CD4-positive, alpha-beta T cell treated with Interferon alpha-2 for 1 hour (primary cell): ENCODE data around the gene DYNLT4.
"Not testable (repeated sequence)": the region's sequence is repeated elsewhere in the genome, so short reads cannot be mapped to it uniquely, and the experiment has no call there.

ENCODE experiments used
- DNase-seq, 2 donors: peaks; one replicate each; pipeline ENCODE4 v3.0.0-alpha.2; 2020 to 2022

The DYNLT4 gene

DNA sequence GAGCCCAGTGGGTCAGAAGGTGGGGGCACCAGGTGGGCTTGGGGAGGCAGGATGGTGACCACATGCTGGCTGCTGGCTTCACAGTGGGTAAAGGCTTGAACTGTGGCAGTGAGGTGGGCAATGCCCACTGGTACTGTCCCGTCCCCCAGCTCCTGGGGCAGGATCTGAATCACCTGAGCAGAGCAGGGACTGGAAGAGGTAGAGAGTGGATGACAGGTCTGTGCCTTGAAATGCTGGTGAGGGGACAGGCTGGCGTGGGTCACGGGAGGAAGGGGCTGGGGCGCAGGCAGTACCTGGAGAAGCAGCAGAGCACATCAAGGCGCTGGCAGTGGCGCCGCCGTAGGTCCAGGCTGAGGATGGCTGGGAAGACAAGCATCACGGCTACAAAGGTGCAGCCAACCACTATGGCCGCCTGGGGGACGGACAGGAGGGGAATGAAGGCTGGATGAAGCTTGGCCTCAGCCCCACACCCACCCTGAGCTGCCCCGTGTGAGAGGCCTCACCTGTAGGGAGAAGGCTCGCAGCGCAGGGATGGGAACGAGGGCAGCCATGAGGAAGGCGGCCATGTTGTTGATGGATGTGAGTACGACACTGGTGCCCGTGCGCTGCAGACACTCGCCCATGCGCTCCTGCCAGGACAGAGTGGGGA, 21.0 kb upstream of the DYNLT4 start:
- DNase-seq: no peak

DNA sequence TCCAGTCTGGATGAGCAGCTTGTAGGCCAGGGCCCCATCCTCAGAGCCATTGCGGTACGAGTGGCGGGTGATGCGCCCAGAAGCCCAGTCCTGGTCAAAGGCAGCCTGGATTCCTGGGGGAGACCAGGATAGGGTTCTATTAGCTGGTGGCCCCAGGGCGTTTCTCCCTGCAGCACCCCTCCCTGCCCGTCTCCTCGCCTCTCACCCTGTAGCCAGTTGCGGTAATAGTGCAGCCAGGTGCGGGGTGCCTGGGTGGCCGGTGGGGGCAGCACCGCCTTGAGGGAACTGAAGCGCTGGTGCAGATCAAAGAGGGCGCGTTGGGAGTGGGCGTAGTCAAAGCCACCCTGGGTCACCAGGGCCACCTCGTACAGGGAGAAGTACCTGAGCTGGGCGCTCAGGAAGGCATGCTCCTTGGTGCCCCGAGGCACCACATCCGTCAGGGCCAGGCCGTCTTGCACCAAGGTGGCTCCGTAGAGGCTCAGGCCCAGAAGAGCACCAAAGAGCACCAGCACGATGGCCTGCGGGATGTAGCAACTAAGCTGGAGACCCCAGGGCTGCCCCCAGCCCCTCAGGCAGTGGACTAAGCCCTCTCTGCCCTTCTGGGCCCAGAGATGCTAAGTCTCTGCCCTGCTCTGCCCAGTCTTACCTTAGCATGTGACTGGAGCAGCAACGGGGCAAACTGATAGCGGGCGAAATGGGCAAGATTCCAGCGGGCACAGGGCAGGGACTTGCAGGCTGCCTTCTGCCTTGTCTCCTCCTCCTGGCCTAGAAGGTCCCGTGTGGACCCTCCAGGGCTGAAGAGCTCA, 20.2 kb upstream of the DYNLT4 start:
- no peak for DNase-seq

DNA sequence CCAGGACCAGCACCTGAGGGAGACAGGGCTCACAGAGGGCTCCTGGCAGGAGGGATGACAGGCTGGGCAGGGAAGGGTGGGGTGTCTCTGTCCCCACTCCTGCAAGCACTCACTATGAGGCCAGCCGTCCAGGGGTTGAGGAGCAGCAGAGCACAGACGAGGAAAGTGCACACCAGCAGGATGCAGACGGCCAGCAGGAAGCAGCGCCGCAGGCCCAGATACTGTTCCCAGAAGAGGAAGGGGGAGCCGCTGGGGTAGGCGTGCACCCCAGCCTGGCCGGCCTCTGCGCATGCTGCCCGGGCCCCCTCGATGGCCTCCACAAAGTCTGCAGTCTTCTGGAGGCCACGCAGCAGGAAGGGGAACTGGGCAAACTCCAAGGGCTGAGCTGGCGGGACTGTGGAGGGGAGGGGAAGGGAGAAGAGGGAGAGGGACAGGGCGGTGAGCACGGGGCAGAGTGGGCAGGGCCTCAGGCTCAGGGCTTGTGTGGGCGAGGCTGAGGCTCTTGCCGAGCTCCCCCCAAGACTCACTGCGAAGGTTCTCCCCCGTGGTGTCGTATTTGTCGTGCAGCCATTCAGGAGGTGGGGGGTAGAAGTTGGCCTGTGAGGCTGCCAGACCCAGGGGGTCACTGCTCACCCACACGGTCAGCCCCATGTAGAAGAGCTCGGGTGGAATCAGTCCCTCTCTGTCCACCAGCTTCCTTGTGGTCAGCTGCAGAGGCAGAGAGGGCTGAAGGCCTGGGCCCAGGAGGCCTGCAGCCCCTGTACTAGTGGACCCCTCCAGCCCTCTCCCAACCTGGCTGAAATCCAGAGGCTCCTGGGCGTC, 19.4 kb upstream of the DYNLT4 start:
- peak in 1 of 2 donors; percentile 52 for DNase-seq

DNA sequence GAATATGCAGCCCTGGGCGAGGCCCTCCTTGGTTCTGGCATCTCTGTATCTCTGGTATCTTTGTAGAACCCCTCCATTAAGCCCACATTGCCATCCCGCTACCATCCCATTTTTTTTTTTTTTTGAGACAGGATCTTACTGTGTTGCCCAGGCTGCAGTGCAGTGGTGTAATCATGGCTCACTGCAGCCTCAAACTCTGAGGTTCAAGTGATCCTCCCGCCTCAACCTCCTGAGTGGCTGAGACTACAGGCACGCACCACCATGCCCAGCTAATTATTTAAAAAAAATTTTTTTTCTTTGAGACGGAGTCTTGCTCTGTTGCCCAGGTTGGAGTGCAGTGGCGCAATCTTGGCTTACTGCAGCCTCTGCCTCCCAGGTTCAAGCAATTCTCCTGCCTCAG, 17.2 kb upstream of the DYNLT4 start:
- DNase-seq: not testable (repeated sequence)

DNA sequence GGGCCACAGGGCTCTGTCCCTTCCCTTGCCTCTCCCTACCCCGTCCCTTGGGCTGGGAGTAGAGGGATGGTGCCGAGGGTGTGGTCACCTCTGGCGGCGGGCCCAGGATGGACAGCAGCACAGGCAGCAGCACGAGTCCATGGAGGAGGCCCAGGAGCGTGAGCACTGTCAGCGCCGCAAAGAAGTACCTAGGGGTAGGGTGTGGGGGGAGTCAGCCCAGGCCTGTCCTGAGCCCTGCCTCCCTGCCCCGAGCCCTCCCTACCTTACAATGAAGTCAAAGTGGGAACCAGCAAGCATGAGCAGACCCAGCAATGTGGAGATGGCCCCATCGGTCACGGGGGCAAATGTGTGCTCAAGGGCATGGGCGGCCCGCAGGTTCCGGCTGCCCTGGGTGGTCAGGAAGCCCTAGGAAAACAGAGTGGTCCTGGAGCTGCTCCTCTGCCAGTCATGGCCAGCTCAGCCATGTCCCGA, 15.9 kb upstream of the DYNLT4 start:
- no peak for DNase-seq

DNA sequence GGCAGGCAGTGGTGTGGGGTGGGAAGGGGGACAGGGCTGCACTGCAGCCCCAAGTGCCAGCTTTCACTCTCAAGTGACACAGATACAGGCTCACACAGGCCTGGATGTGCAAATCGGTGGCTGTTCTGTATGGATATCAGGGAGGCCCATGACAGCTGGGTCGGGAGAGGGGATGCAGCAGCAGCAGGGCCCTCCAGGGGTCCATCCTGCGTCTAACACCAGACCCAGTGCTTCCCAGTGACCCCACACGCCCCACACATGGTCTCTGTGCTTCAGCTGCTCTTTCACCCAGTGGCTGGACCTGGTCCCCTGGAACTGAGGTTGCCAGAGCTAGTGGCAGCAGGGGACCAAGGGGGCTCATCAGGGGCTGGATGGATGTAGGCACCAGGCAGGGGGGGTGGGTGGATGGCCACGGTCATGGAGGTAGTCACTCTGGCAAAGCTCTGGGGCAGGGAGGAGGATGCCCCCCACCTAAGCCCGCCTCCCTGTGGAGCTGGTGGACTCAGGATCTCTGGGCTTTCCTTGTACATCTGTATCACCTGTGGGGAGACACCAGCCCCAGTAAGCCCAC, 15.1 kb upstream of the DYNLT4 start:
- DNase-seq: no peak

DNA sequence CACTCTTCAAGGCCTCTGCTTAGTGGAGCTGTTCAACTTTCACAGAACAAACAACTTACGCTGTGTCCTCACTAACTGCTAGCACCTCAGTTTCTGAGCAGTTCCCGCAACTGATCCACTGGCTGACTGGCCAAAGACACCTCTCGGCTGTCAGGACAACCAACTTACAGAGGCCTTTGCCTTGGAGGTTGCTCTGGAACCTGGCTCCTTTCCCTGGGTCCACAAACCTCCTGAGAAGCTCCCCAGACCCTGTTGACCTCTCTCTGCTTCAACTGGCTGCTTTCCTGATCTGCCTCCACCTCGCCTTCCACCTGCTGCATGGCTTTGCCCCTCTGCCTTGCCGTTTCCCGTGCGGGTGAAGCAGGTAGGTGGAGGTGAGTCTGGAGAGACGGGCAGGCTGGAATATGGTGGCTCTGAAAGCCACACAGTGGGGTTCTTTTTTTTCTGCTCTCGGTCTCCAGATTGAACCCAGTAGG, 14.1 kb upstream of the DYNLT4 start:
- no peak for DNase-seq

DNA sequence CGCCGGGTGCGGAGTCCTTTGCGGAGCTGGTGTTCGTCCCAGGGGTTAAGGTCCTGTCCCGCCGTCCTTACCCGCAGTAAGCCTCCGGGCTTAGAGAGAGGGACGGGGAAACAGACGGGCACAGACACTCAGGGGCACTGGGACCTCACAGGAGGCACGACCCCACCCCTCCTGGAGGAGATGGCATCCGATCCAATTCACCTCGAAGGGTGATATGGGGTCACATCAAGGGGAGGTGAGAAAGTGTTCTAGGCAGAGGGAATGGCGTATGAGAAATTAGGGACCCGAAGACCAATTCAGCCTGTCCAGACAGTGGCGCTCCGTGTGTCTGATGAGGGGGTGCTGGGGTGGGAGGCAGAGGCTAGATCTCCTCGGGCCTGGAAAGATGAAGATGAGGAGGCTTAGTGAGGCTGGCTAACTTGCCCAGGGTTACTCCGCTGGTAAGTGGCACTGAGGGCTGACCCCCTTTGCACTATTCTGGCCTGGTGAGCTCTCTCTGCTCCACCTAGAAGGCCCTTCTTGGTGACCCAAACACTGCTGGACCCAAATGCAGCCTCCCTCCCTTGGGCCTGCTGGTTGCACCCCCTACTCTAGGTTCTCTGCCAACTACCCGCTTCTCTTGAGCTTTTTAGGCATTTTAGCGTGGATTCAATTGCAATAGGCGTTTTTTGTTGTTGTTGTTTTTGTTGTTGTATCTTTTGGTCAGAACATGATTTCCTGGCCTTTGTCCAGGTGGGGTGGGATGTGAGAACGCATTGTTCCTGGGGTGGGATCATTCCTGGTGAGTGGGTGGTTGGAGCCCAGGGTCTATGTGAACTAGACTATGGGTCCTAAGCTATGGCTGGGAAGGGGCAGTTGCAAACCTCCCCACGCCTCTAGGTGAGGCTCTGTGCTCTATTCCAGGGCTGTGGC, 13.4 kb upstream of the DYNLT4 start:
- no peak for DNase-seq

DNA sequence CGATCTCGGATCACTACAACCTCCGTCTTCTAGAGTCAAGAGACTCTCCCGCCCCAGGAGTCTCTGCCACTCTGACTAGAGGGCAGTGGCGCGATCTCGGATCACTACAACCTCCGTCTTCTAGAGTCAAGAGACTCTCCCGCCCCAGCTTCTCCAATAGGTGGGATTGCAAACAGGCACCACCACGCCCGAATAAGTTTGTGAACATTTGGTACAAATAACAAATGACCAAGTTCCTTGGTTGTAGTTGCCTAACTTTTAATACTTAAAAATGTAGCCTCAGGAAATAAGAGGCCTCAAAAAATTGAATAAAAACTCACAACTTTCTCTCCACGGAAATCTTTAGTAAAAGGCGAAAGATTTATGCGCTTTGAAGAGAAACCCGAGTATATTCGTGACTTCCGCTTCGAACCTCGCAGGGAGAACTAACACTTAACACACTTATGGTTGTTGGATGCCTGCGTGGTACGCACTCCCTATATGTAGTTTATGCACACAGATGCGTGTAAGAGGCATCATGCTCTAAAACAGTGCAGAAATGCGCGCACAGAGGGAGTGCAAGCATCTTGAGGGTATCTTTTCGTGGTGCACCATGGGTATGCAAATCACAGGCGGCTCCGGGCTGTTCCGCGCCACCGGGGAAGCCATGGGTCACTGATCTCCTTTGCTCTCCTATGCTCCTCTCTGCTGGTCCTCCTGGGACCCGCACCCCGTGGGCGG, 12.6 kb upstream of the DYNLT4 start:
- peak; percentile 88 to 89 for DNase-seq

DNA sequence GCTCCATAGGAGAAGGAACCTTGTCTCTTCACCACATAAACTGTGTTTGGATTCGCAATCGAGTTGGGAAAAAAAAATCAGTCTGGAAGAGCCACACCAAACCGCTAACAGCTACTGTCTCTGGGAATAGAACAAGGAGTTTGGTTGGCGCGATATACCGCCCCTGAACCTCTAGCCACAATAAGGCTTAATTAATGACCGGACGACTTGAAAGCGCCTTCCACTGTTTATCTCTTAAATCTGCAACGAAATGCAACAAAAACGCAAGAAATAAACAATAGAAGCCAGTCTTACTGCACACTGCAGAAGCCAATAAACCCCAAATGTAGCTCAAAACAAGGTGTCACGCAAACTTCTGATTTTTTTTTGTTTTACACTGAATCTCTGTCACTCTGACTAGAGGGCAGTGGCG, 12.1 kb upstream of the DYNLT4 start:
- no peak for DNase-seq

DNA sequence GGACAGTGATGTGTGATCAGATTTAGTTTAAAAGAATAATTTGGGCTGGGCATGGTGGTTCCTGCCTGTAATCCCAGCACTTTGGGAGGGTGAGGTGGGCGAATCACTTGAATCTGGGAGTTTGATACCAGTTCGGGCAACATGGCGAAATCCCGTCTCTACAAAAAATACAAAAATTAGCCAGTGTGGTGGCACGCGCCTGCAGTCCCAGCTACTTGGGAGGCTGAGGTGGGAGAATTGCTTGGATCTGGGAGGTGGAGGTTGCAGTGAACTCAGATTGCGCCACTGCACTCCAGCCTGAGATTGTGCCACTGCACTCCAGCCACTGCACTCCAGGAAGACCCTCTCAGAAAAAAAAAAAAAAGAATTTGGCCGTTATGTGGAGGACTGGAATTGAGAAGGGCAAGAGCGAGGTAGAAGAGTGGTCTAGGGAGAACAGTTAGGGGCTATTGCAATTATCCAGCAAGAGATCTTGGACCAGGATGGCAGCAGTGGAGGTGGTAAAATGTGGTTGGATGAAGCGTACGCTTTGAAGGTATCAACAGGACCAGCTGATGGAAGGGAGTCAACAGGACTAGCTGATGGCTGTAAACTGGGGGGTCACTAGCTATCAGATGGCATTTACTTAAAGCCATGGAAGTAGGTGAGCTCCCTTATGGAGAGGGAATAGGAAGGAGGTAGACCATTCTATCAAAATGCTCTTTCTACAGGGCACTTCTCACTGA, 10.8 kb upstream of the DYNLT4 start:
- DNase-seq: no peak

DNA sequence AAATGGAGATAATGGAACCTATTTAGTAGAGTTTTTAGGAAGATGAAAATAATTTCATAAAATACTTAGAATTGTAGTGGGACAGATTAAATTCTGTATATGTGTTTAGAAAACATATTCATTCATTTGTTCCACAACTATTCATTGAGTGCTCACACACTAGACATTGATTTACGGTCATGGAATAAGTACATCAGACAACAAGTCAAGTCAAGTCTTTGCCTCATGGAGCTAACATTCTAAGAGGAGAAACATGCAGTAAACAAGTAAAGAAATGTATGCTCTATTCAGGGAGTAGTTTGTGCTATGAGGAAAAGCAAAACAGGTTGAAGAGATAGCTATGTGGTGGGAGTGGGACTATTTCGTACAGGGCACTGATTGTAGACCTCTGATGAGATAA, 10.2 kb upstream of the DYNLT4 start:
- DNase-seq: no peak

DNA sequence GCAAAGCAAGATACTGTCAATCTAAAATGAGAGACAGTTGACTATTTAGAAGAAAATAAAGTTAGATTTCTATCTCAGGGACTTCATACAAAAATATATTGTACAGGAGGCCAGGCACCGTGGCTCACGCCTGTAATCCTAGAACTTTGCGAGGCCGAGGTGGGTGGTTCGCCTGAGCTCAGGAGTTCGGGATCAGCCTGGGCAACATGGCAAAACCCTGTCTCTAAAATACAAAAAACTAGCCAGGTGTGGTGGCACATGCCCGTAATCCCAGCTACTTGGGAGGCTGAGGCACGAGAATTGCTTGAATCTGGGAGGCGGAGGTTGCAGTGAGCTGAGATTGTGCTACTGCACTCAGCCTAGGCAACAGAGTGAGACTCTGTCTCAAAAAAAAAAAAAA, 8.8 kb upstream of the DYNLT4 start:
- not testable (repeated sequence) for DNase-seq

DNA sequence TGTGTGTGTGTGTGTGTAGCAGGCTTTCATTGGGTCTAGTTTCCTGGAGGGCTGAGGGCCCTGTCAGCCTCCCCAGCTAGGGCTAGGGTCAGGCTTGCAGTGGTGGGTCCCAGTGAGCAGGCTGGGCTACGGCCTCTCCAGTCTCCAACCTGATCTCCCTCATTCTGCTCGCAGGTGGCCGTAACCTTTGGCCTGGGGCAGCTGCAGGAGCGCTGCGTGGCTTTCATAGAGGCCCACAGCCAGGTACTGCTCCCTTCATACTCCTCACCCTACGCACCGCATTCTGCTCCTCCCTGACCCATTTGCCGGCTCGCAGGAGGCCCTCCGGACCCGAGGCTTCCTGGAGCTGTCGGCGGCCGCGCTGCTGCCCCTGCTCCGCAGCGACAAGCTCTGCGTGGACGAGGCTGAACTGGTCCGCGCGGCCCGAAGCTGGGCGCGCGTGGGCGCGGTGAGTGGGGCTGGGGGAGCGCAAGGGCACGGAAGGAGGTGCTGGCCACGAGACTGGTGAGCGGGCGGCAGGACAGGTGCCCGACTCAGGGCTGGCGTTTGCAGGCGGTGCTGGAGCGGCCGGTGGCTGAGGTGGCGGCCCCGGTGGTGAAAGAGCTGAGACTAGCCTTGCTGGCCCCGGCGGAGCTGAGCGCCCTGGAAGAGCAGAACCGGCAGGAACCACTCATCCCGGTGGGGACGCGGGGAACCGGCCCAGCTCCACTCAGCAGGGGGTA, 5.8 kb upstream of the DYNLT4 start:
- DNase-seq: no peak

DNA sequence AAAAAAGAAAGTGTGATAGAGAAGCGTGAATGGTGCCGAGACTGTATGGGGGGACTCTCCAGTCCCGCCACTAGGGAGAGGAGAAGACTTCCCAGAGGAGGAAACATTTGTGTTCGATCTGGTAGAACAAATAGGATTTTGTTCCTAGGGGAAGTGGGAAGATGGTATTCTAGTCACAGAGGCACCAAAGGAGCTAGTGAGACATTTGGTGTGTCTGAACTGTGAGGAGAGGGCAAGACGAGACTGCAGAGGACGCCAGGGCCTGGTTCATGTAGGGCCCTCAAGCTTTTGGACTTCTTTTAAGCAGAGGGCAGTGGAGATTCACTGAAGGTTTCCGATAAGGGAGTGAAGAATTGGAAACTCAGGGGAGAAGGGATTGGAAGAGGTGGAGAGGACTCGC, 4.1 kb upstream of the DYNLT4 start:
- no peak for DNase-seq

DNA sequence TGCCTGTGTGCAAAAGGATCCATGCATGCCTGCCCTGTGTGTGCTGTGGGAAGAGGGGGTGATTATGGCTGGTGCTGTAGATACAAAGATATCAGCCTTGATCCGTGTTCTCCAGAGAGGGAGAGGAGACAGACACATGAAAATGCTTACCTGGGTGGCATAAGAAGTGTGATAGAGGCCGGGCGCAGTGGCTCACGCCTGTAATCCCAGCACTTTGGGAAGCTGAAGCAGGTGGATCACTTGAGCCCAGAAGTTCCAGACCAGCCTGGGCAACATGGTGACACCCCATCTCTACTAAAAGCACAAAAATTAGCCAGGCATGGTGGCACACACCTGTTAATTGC, 3.6 kb upstream of the DYNLT4 start:
- not testable (repeated sequence) for DNase-seq

DNA sequence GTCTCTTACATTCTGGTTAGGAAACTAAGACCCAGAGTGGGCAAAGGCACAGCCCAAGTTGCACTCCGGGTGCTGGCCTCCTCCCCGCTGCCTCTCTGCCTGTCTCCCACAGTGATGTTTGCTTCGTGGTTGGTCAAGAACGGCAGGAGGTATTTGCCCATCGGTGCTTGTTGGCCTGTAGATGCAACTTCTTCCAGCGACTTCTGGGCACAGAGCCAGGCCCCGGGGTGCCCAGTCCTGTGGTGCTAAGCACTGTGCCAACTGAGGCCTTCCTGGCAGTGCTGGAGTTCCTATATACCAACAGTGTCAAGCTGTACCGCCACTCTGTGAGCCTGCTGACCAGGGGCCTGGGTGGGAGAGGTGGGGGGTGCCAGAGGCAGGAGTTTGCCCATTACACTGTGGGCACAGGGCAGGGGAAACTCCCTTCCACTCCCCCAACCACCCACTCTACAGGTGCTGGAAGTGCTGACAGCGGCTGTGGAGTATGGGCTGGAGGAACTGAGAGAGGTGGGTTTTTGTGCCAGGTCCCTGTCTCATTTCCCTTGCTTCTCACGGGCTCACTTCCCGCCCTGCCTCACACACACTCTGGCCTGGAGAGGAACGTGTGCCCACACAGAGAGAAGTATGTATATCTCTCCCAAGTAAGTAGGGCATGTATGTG, 3.1 kb upstream of the DYNLT4 start:
- DNase-seq: peak; percentile 33 to 59

DNA sequence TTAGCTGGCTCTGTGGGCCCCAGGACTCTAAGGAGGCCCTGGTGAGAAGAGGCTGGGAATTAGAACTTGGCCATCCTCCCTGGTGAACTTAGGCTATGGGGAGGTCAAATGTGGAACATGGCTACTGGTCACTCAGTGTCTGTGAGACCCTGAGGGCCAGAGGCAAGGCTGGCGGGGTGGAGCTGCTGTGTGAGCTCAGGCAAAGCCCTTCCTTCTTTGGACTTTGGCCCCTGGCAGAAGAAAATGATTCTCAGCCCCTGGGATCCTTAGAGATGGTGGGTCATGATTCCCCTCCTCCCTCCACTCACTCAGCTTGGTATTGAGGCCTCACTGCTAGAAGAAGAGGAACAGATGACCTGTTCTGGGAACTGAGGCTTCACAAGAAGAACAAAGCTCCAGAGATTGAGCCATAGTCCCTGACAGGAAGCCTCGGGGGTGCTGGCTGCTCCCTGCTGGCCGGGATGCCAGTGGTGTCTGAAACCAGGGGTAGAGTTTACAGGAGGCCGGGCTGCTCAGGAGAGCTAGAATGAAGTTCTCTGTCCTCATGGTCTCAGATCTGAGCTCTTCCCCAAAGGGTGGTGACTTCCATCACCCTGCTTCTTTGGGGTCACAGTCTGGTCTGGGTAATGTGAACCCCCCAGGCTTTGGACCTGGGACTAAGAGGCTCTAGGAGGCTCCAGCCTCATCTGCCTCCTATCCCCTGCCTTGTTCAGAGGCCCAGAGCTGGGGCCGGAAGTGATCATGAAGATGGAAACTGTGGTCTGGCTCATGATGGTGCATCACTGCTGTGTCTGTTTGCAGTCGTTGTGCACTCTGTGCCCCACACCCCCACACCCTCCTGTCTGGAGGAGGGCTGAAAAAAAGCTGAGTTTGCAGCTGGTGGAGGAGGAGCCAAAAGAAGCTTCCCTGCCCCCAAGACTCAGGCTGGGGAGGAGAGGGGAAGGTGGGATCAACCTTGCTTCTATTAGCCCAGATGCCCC, 2.1 kb upstream of the DYNLT4 start:
- peak; percentile 88 to 91 for DNase-seq
